Fibroblast of lung (primary cell): ENCODE results near the gene GALK2. TPM values are rescaled to one million over a fixed set of nuclear protein-coding genes. Genes with fewer than 3 reads are reported as not detected.

Source experiments
- DNase-seq, 2 donors: peaks; one replicate each; pipeline versions ENCODE4 v3.0.0 to v3.0.0-alpha.2; 2010; ENCODE audit warnings: low read depth in 2 of 2
- H2AFZ ChIP-seq: 2 replicates; pipeline ENCODE4 v1.5.1; 2012; ENCODE audit warnings: low read length, control low read depth, inconsistent platforms
- H3K27ac ChIP-seq: 2 replicates; pipeline ENCODE4 v1.5.1; 2011; ENCODE audit warnings: low read length, control low read depth; ENCODE audit not compliant: insufficient read depth
- H3K27me3 ChIP-seq: 2 replicates; pipeline ENCODE4 v1.5.1; 2011; ENCODE audit warnings: mild to moderate bottlenecking, low read length; ENCODE audit not compliant: control insufficient read depth, insufficient read depth
- H3K36me3 ChIP-seq: 2 replicates; pipeline ENCODE4 v1.5.1; 2011; ENCODE audit warnings: low read length; ENCODE audit not compliant: control insufficient read depth, insufficient read depth
- H3K4me1 ChIP-seq: 2 replicates; pipeline ENCODE4 v1.5.1; 2011; ENCODE audit warnings: low read length; ENCODE audit not compliant: control insufficient read depth, insufficient read depth; ENCODE audit errors: extremely low read depth
- H3K4me2 ChIP-seq: 2 replicates; pipeline ENCODE4 v1.5.1; 2011; ENCODE audit warnings: low read length, control low read depth; ENCODE audit not compliant: insufficient read depth; ENCODE audit errors: extremely low read depth
- H3K4me3 ChIP-seq, 4 experiments: fragments of 200-600 bp in 1 of 4; sonication (generic) in 1 of 4; replicated peaks in 1 of 4; 2 replicates each; pipeline ENCODE4 v1.5.1; 2011 to 2016; ENCODE audit warnings: low read length in 4 of 4, low read depth in 3 of 4, mild to moderate bottlenecking in 3 of 4, control low read depth in 2 of 4, inconsistent platforms in 1 of 4, mixed read lengths in 1 of 4; ENCODE audit not compliant: insufficient read depth in 1 of 4; ENCODE audit errors: control extremely low read depth in 1 of 4
- H3K79me2 ChIP-seq: 2 replicates; pipeline ENCODE4 v1.5.1; 2012; ENCODE audit warnings: mild to moderate bottlenecking, low read length, inconsistent platforms; ENCODE audit not compliant: control insufficient read depth, insufficient read depth
- H3K9ac ChIP-seq: 2 replicates; pipeline ENCODE4 v1.5.1; 2011; ENCODE audit warnings: mild to moderate bottlenecking, low read length, control low read depth; ENCODE audit not compliant: insufficient read depth
- H3K9me3 ChIP-seq: 2 replicates; pipeline ENCODE4 v1.5.1; 2012; ENCODE audit warnings: low read depth, low read length; ENCODE audit not compliant: control insufficient read depth, insufficient read depth
- H4K20me1 ChIP-seq: 2 replicates; pipeline ENCODE4 v1.5.1; 2011; ENCODE audit warnings: low read length; ENCODE audit not compliant: control insufficient read depth, insufficient read depth; ENCODE audit errors: extremely low read depth
- CTCF ChIP-seq, 2 donors: IDR thresholded peaks in 1 of 2; conservative IDR thresholded peaks in 1 of 2; 1 replicate in 1 of 2; 2 replicates in 1 of 2; pipeline ENCODE4 v1.5.1; 2011 to 2012; ENCODE audit warnings: low read length in 2 of 2, control low read depth in 1 of 2, inconsistent platforms in 1 of 2, low read depth in 1 of 2, mild to moderate bottlenecking in 1 of 2
- EZH2 ChIP-seq: IDR thresholded peaks from 2 replicates; pipeline ENCODE4 v1.5.1; 2012; ENCODE audit warnings: low read length, control low read depth, mild to moderate bottlenecking; ENCODE audit errors: missing control alignments
- polyA plus RNA-seq, 2 donors: library from polyadenylated mRNA; depleted of rRNA in 1 of 2; stranded (reverse) in 1 of 2; unstranded in 1 of 2; fragments of >200 nt; gene quantifications; 2 replicates each; pipeline ENCODE4 v1.2.1, GENCODE V29; 2011 to 2012; ENCODE audit warnings: missing spikeins in 1 of 2
- total RNA-seq: library from RNA; depleted of rRNA; stranded (reverse); fragments of >200 nt; gene quantifications from 2 replicates; pipeline ENCODE4 v1.2.1, GENCODE V29; 2014

Gene GALK2
- total and polyA plus RNA-seq, 2 donors (not counting 1 experiment from before 2014, with no cell fraction given) = 37.5 to 74.5 TPM

GRCh38 chr15:49290191-49290590 lies 120.1 kb downstream of the GALK2 start:
- Histone ChIP-seq H3K27ac (no peak overlapping the region), H3K79me2 (no peaks in the 10 kb centered on the region), H3K4me2 (no peak overlapping the region), H3K9me3 (no peaks in the 10 kb centered on the region), H3K4me3 (no peak overlapping the region), H3K4me1 (no peaks in the 10 kb centered on the region), H4K20me1 (no peaks in the 10 kb centered on the region), H3K27me3 (no peaks in the 10 kb centered on the region), H3K36me3 (no peaks in the 10 kb centered on the region), H2AFZ (no peak overlapping the region), H3K9ac (no peak overlapping the region)
- TF ChIP-seq EZH2 (no peak), CTCF (conservative IDR thresholded peaks at IDR 0.05 in 1 of 2, IDR thresholded peaks at IDR 0.05 in 1 of 2; ENCODE audit: low read depth in 1 of 2, low read length in 2 of 2) (no peak)
- no peak for DNase-seq

GRCh38 chr15:49293941-49294340 lies 123.9 kb downstream of the GALK2 start:
- no peaks in the 10 kb centered on the region for H3K79me2 ChIP-seq
- H3K36me3 ChIP-seq = no peaks in the 10 kb centered on the region
- no peak for DNase-seq
- H4K20me1 ChIP-seq = no peaks in the 10 kb centered on the region
- H3K4me3 ChIP-seq = no peak overlapping the region
- no peaks in the 10 kb centered on the region for H3K27me3 ChIP-seq
- no peaks in the 10 kb centered on the region for H3K9me3 ChIP-seq
- no peak overlapping the region for H3K4me2 ChIP-seq
- TF ChIP-seq EZH2 = no peak
- no peak for TF ChIP-seq CTCF (conservative IDR thresholded peaks at IDR 0.05 in 1 of 2, IDR thresholded peaks at IDR 0.05 in 1 of 2; ENCODE audit: low read depth in 1 of 2, low read length in 2 of 2)
- no peak overlapping the region for H2AFZ ChIP-seq
- no peak overlapping the region for H3K9ac ChIP-seq
- H3K4me1 ChIP-seq = no peaks in the 10 kb centered on the region
- no peak overlapping the region for H3K27ac ChIP-seq

GRCh38 chr15:49296258-49296657 lies 126.2 kb downstream of the GALK2 start:
- TF ChIP-seq EZH2 (no peak), CTCF (conservative IDR thresholded peaks at IDR 0.05 in 1 of 2, IDR thresholded peaks at IDR 0.05 in 1 of 2; ENCODE audit: low read depth in 1 of 2, low read length in 2 of 2) (no peak)
- Histone ChIP-seq H3K79me2 (no peaks in the 10 kb centered on the region), H3K9ac (no peak overlapping the region), H3K4me3 (no peak overlapping the region), H3K4me2 (no peak overlapping the region), H2AFZ (no peak overlapping the region), H3K27me3 (no peaks in the 10 kb centered on the region), H3K27ac (no peak overlapping the region), H3K9me3 (no peaks in the 10 kb centered on the region), H3K36me3 (no peaks in the 10 kb centered on the region), H4K20me1 (no peaks in the 10 kb centered on the region), H3K4me1 (no peaks in the 10 kb centered on the region)
- DNase-seq = no peak
